GM12878 (cell line): ENCODE results near the gene IL6R.

Experiments
- CTCF ChIP-seq, 3 experiments: IDR thresholded peaks in 2 of 3; conservative IDR thresholded peaks in 1 of 3; 2 replicates each; pipeline ENCODE4 v1.5.1; 2011; ENCODE audit warnings: low read depth in 3 of 3, low read length in 3 of 3, mild to moderate bottlenecking in 3 of 3, control low read depth in 2 of 3, moderate library complexity in 2 of 3, inconsistent platforms in 1 of 3, mixed read lengths in 1 of 3; ENCODE audit not compliant: control insufficient read depth in 2 of 3, insufficient read depth in 1 of 3; ENCODE audit errors: extremely low read depth in 1 of 3
- POLR2A ChIP-seq: IDR thresholded peaks from 2 replicates; pipeline ENCODE4 v1.6.1; 2011; ENCODE audit warnings: low read depth, mild to moderate bottlenecking, low read length
- POLR2AphosphoS5 ChIP-seq: IDR thresholded peaks from 2 replicates; pipeline ENCODE4 v1.6.1; 2011; ENCODE audit warnings: mild to moderate bottlenecking, low read length, inconsistent platforms
- REST ChIP-seq: IDR thresholded peaks from 2 replicates; pipeline ENCODE4 v1.6.1; 2012; ENCODE audit warnings: mild to moderate bottlenecking, low read depth, low read length

GRCh38 chr1:154478639-154479038 is 73.5 kb downstream of the IL6R start:
- TF ChIP-seq POLR2AphosphoS5, result no peak
- TF ChIP-seq REST, result no peak
- peak; percentile 14 to 44 (median 23); a peak in 3 of 6 replicates for TF ChIP-seq CTCF (IDR thresholded peaks at IDR 0.05 in 2 of 3, conservative IDR thresholded peaks at IDR 0.05 in 1 of 3; ENCODE audit: control insufficient read depth in 2 of 3, extremely low read depth in 1 of 3, insufficient read depth in 1 of 3, low read depth in 3 of 3, low read length in 3 of 3)
- no peak for TF ChIP-seq POLR2A
